ENCODE measurements around the gene SASH3.

The SASH3 gene

GRCh38 chrX:129773649-129774458 lies 5.9 kb upstream of the SASH3 start:
- DNase-seq (ENCODE audit: low spot score), result no peak
- no peak for TF ChIP-seq CTCF (IDR thresholded peaks at IDR 0.05; ENCODE audit: borderline replicate concordance, control extremely low read depth, extremely low read depth, insufficient read depth, missing control alignments)
- in situ Hi-C loops (cut with MboI; ENCODE audit: low sequenced_read_pairs, unreplicated experiment), result no loop called here

GRCh38 chrX:129777218-129778030 lies 2.3 kb upstream of the SASH3 start:
- no peak for TF ChIP-seq CTCF (IDR thresholded peaks at IDR 0.05; ENCODE audit: borderline replicate concordance, control extremely low read depth, extremely low read depth, insufficient read depth, missing control alignments)
- DNase-seq (ENCODE audit: low spot score), result peak; percentile 63

GRCh38 chrX:129779086-129779672 lies 570 bp upstream of the SASH3 start:
- TF ChIP-seq CTCF (IDR thresholded peaks at IDR 0.05; ENCODE audit: borderline replicate concordance, control extremely low read depth, extremely low read depth, insufficient read depth, missing control alignments), result no peak
- in situ Hi-C loops (cut with MboI; ENCODE audit: low sequenced_read_pairs, unreplicated experiment), result no loop called here
- no peak for DNase-seq (ENCODE audit: low spot score)

More at GRCh38 chrX:129777218-129778030, 2.3 kb upstream of the SASH3 start:
- in situ Hi-C loops (cut with MboI; ENCODE audit: low sequenced_read_pairs, unreplicated experiment), result no loop called here

- in situ Hi-C loops (cut with MboI; ENCODE audit: low sequenced_read_pairs, unreplicated experiment), result no loop called here
Measured at GRCh38 chrX:129780441-129781105, 824 bp downstream of the SASH3 start.

GRCh38 chrX:129781134-129781672 lies 1.5 kb downstream of the SASH3 start:
- in situ Hi-C loops (cut with MboI; ENCODE audit: low sequenced_read_pairs, unreplicated experiment), result no loop called here
- no peak for TF ChIP-seq CTCF (IDR thresholded peaks at IDR 0.05; ENCODE audit: borderline replicate concordance, control extremely low read depth, extremely low read depth, insufficient read depth, missing control alignments)

More at GRCh38 chrX:129780441-129781105, 824 bp downstream of the SASH3 start:
- DNase-seq (ENCODE audit: low spot score), result no peak
- no peak for TF ChIP-seq CTCF (IDR thresholded peaks at IDR 0.05; ENCODE audit: borderline replicate concordance, control extremely low read depth, extremely low read depth, insufficient read depth, missing control alignments)

More at GRCh38 chrX:129781134-129781672, 1.5 kb downstream of the SASH3 start:
- peak; percentile 79 for DNase-seq (ENCODE audit: low spot score)

Measured in GM13976 (cell line).